Muscle of arm (tissue), 14 donors: ENCODE measurements around the gene RAB6A. TPM values are rescaled to one million over a fixed set of nuclear protein-coding genes. Genes with fewer than 3 reads are reported as not detected.
A peak's percentile ranks its signal among the peaks of the same experiment; 100 is the strongest.
"Not testable (repeated sequence)": the region's sequence is repeated elsewhere in the genome, so short reads cannot be mapped to it uniquely, and the experiment has no call there.

ENCODE experiments used
- DNase-seq: peaks from one replicate; pipeline ENCODE4 v3.0.0-alpha.2; 2013
- long read RNA-seq, 11 donors: transcript quantifications; one replicate each; lab custom pipeline, GENCODE V29; 2026
- polyA plus RNA-seq, 12 donors: library from polyadenylated mRNA; unstranded; fragments of 120-200 nt; gene quantifications; one replicate each; pipeline ENCODE4 v1.2.1, GENCODE V29; 2013; ENCODE audit not compliant: insufficient read length in 12 of 12

Gene RAB6A
- 100 to 1,000 TPM in 8 of 12 donors, 10 to 100 TPM in 3, not detected in 1; 88.7 to 142 (median 107) TPM for polyA plus RNA-seq
- long read RNA-seq, donor 1, transcript RAB6A-202 (8 exons, 3,085 nt), result minor isoform, 10 of 41 reads
- long read RNA-seq, donor 1, transcript RAB6A-201 (8 exons, 3,389 nt), result major isoform, 13 of 41 reads
- long read RNA-seq, donor 1, partial matches to known transcripts, result 18 of 41 reads
- long read RNA-seq, donor 1, other reads (novel, unspliced or antisense), result 0 of 41 reads
- long read RNA-seq, donor 2, transcript RAB6A-202 (8 exons, 3,085 nt), result major isoform, 17 of 43 reads
- long read RNA-seq, donor 2, transcript RAB6A-201 (8 exons, 3,389 nt), result major isoform, 17 of 43 reads
- long read RNA-seq, donor 2, partial matches to known transcripts, result 8 of 43 reads
- long read RNA-seq, donor 2, other reads (novel, unspliced or antisense), result 0 of 43 reads
- long read RNA-seq, donor 3, transcript RAB6A-201 (8 exons, 3,389 nt), result minor isoform, 6 of 23 reads
- long read RNA-seq, donor 3, transcript RAB6A-202 (8 exons, 3,085 nt), result major isoform, 9 of 23 reads
- long read RNA-seq, donor 3, partial matches to known transcripts, result 7 of 23 reads
- long read RNA-seq, donor 3, other reads (novel, unspliced or antisense), result 0 of 23 reads
- long read RNA-seq, donor 4, transcript RAB6A-201 (8 exons, 3,389 nt), result major isoform, 6 of 11 reads
- long read RNA-seq, donor 4, transcript RAB6A-202 (8 exons, 3,085 nt), result minor isoform, 5 of 11 reads
- long read RNA-seq, donor 4, partial matches to known transcripts, result 0 of 11 reads
- long read RNA-seq, donor 4, other reads (novel, unspliced or antisense), result 0 of 11 reads
- long read RNA-seq, donor 5, result 0 reads
- long read RNA-seq, donor 6, transcript RAB6A-202 (8 exons, 3,085 nt), result major isoform, 11 of 27 reads
- long read RNA-seq, donor 6, transcript RAB6A-201 (8 exons, 3,389 nt), result minor isoform, 9 of 27 reads
- long read RNA-seq, donor 6, partial matches to known transcripts, result 6 of 27 reads
- long read RNA-seq, donor 6, other reads (novel, unspliced or antisense), result 0 of 27 reads
- long read RNA-seq, donor 7, transcript RAB6A-201 (8 exons, 3,389 nt), result minor isoform, 5 of 15 reads
- long read RNA-seq, donor 7, transcript RAB6A-202 (8 exons, 3,085 nt), result major isoform, 9 of 15 reads
- long read RNA-seq, donor 7, partial matches to known transcripts, result 0 of 15 reads
- long read RNA-seq, donor 7, other reads (novel, unspliced or antisense), result 0 of 15 reads
- long read RNA-seq, donor 8, transcript RAB6A-201 (8 exons, 3,389 nt), result major isoform, 18 of 36 reads
- long read RNA-seq, donor 8, partial matches to known transcripts, result 13 of 36 reads
- long read RNA-seq, donor 8, other reads (novel, unspliced or antisense), result 0 of 36 reads
- long read RNA-seq, donor 9, transcript RAB6A-202 (8 exons, 3,085 nt), result major isoform, 9 of 35 reads
- long read RNA-seq, donor 9, transcript RAB6A-201 (8 exons, 3,389 nt), result minor isoform, 8 of 35 reads
- long read RNA-seq, donor 9, partial matches to known transcripts, result 18 of 35 reads
- long read RNA-seq, donor 9, other reads (novel, unspliced or antisense), result 0 of 35 reads
- long read RNA-seq, donor 10, transcript RAB6A-201 (8 exons, 3,389 nt), result minor isoform, 10 of 26 reads
- long read RNA-seq, donor 10, transcript RAB6A-202 (8 exons, 3,085 nt), result major isoform, 15 of 26 reads
- long read RNA-seq, donor 10, partial matches to known transcripts, result 0 of 26 reads
- long read RNA-seq, donor 10, other reads (novel, unspliced or antisense), result 0 of 26 reads
- long read RNA-seq, donor 11, transcript RAB6A-202 (8 exons, 3,085 nt), result major isoform, 21 of 53 reads
- long read RNA-seq, donor 11, transcript RAB6A-201 (8 exons, 3,389 nt), result minor isoform, 18 of 53 reads
- long read RNA-seq, donor 11, partial matches to known transcripts, result 13 of 53 reads
- long read RNA-seq, donor 11, other reads (novel, unspliced or antisense), result 0 of 53 reads

DNA sequence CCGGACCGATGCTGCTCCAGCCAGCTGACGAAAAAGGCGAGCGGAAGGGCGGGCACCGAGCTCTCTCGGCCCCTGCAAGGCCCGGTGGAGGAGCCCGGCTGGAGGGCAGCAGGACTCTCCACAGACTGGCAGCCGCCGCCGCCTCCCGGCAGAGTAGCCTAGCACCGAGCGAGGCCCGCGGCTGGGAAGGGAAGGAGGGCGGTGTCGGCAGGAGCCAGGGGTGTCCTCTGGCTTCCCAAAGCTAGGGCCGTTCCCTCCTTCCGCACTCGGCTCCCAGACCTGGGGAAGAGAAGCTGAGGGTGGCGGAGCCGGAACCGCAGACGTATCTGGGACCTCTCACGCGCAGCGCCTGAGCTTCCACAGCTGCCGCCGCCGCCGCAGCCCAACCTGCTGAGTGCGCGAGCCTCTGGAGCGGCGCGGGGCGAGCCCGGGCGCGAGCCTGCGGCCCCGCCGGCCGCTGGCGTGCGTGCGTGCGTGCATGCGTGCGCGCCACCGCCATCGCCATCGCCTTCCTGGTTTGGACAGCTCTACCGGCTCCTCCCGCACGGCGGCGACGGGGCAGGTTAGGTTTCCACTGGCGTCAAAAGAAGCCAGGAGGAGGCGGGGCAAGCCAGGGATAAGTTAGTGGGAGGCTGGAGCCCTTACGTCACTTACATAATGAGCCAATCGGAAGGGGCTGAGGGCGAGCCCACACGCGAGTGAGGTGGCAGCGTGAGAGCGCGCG lies at the start of gene RAB6A:
RAB6A (minus strand) TSS at position 396 of the 724 bp plus-strand sequence. CDS start 439 bp downstream, outside the sequence.
- peak; percentile 99 for DNase-seq

DNA sequence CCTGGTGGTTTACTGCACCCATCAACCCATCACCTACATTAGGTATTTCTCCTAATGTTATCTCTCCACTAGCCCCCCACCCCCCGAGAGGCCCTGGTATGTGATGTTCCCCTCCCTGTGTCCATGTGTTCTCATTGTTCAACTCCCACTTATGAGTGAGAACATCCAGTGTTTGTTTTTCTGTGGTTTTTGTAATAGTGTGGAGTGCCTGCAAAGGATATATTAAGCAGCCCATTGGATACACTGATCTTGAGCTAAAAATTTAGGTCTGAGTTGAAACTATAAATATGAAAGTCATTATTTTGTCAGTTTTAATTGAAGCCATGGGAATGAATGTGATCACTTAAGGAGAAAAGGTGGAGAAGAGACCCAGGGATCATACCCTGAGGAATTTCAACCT lies 49.8 kb upstream of the RAB6A start:
- no peak for DNase-seq

DNA sequence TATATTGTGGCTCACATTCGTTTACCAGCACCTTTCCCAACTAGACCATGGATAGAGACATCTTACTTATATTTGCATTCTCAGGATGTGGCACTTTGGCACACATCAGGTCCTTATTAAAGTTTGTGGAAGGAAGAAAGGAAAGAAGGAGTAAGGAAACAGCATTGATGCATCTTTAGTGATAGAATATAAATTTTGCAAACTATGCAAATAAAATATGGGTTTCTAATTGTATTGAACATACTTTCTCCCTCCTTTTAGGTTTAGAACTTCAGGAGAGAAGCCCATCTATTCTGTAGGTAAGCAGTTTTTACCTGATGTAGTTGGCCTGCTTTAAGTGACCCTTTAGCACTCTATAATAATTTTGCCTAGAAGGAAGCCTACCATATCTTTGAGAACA lies 47.2 kb upstream of the RAB6A start:
- DNase-seq, result no peak

DNA sequence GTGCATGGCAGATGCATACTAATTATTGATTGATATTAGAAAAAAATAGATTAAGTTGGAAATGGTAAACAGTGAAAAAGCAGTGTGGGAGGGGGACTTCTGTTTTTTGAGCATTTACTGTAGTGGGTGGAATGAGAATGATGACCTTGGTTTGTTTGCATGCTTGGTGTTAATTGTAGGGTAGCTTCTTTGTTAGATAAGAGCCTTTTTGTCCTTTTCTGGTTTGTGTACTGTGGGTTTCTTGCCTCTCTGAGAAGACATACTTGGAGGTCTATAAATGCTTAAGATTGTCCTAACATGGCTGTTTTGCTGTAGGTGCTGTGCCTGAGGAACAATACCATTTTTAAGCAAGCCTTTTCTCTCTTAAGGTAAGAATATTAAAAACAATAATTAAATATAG lies 43.8 kb upstream of the RAB6A start:
- no peak for DNase-seq

DNA sequence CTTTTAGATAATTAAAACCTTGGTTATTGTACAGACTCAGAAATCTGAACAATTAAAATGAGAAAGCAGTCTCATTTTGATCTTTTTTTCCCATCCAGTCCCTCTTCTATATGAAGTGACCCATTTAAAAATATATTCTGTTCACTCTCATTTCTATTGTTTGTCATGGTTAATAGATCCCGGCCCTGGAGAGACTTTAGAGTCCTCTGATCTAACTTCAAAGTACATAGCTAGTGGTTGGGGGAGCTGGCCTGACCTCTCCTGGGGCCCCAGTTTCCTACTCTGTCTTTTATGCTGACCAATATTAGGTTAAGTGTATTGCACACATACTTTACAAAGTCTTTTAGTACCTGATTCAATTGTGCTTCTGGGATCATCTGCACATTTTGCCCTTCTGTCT lies 40.3 kb upstream of the RAB6A start:
- no peak for DNase-seq

DNA sequence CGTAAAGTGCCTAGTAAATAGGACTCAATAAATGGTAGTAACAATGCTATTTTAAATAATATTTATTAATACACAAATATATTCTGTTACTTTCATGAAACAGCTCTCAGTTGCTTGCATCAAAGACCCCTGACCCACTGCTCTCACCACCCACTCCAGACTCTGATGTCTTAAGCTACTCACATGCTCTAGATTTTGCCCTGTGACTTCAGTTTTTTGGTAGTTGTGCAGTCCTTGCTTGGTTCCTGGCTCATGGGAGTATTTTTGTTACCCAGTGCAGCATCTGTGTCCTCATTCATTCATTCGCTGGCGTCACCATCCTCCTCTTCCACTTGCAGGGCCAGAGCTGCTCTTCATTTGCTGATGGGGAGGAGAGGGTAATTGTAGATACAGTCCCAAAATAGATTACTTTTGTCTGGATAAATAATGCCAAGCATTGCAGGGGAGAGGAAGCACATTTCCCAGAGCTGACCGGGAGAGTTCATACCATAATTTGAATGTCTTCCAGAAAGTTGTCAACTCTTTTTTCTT lies 39.5 kb upstream of the RAB6A start:
- no peak for DNase-seq

DNA sequence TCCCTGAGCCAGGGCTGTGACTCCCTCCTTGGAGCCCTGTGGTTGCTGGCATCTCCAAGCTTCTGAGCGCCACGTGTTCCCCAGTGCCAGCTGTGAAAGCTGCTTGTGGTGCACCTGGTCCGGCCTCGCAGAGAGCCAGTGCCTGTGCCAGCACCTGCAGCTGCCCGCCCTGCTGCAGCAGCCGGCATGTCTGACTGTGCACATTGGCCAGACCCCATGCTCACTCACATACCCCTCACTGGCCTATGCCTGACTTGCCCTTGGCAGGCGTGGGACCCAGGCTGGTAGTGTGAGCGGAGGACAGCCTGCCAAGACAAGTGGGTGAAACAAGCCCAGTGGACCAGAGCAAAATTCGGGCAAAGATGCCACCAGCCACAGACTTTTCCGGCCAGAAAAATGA lies 36.6 kb upstream of the RAB6A start:
- DNase-seq, result peak; percentile 28

DNA sequence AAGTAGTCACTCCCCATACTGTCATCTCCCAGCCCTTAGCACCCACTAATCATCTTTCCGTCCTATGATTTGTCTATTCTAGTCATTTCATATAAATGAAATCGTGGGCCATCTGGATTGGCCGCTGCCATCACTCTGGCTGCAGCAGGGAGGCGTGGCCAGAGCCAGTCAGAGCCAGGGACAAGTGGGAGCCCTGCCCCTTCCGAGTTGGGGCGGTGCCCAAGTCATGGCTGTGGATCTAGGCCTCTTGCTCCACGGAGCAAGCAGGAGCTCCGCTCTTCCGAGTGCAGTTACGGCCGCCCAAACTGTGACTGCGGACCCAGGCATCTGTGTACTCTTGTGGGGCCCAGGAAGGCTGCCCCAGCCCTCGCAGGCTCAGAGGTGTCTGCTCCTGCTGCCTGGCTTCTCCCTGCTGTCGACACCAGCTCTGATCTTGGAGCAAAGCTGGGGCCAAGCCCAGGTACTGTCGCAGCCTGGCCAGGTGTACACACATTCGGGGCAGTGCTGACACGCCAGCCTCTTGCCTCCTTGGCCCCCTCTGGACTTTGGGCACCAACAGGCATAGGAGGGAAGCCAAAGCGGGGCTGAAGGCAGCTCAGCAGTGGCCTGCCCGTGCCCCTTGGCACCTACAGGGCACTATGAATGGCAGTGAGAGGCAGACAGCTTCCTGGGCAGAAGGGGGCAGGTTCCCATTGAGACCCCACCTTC lies 35.2 kb upstream of the RAB6A start:
- DNase-seq, result no peak

DNA sequence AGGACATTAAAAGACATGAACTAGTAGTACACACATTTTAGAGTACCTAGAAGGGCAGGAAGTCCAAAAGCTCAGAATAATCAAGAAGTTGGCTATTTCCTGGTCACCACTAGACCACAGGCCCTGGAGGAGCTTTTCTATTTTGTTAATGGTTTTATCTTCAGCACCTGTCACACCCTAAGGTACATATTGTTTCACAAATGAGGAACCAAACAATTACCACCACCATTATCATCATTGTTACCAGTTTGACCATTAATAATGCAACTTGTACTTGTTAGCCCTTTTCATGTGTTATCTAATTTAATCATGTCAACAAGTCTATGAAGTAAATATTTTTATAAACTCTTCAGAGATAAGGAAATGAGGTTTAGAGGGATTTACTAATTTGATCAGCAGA lies 31.7 kb upstream of the RAB6A start:
- DNase-seq, result no peak

DNA sequence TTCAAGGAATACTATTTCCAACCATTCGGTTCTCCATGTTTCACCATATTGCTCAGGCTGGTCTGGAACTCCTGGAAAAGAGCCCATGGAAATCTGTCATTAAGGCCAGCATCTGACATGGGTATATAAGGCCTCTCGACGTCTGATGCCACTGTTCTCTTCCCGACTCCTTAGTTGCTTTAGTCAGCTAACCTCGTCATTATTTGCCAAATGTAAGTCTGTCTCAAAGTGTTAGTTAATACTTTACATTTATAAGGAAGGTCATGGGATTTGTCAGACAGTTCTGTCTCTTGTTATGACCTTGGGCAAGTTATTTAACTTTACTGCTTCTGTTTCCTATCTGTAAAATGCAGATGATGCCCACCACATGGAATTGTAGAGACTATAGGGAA lies 28.4 kb upstream of the RAB6A start:
- no peak for DNase-seq

DNA sequence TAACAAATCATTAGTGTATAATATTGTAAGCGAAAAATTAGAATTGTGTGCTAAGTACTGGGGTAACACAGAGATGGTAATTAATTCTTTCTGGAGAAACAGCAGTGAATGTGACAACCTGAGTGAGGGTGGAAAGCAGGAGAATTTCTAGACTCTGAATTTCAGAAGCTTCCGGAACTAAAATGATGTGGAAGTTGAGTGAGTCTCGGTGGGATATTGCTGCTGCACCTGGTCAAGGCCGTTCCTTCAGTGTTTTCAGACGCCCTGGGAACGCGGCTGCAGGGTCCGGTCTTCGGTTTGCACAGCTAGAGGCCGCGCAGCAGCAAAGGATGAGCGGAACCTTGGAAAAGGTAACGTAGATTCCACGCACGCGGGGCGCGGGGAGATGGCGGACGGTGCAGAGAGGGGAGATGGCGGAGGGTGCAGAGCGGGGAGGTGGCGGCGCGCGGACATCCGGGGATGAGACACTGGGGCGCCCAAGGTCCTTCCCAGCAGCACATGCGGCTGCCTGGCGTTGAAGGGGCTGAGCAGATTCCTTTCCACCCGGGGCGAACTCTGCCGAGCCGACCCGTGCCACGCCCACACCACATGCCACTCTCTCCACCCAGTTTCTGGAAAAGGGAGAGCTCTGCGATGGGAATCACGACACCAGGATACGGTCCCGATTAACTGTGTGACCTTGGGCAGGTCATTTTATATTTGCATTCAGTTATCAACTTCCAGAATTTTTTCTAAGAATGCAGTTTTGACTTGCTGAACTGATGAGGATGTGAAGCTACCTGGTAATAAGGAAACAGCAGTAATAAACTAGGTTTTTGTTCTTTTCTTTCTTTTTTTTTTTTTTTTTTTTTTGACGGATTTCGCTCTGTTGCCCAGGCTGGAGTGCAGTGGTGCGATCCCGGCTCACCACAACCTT lies 27.0 kb upstream of the RAB6A start, which contains the start of gene MRPL48:
MRPL48 (plus strand) TSS at position 232 of the 916 bp plus-strand sequence; CDS start at position 330, 98 bp downstream.
- DNase-seq, result peak; percentile 94

DNA sequence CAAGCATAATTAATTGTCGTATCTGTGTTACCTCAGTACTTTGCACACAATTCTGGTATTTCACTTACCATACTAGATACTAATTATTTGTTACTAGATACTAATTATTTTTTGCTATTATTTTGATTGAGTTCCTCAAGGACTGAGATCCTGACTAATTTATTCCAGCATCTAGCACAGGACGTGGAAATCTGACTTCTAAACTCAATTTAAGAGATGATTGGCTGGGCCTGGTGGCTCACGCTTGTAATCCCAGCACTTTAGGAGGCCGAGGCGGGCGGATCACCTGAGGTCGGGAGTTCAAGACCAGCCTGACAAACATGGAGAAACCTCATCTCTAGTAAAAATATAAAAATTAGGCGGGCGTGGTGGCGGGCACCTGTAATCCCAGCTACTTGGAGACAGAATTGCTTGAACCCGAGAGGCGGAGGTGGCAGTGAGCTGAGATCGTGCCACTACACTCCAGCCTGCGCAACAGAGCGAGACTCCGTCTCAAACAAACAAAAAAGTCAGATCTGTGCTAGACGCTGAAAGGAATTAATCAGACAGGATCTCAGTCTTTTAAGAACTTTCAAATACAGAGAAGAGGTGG lies 26.3 kb upstream of the RAB6A start:
- DNase-seq, result no peak

DNA sequence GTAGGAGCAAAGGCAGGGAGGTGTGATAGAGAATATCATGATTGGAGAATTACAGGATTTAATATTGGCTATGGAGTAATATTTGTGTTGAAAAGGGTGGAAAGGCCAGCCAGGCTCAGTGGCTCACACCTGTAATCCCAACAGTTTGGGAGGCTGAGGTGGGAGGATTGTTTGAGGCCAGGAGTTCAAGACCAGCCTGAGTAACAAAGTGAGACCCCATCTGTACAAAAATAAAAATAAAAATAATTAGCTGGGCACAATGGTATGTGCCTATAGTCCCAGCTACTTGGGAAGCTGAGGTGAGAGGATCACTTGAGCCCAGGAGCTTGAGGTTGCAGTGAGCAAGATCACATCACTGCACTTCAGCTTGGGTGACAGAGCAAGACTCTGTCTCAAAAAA lies 24.6 kb upstream of the RAB6A start:
- DNase-seq, result not testable (repeated sequence)

DNA sequence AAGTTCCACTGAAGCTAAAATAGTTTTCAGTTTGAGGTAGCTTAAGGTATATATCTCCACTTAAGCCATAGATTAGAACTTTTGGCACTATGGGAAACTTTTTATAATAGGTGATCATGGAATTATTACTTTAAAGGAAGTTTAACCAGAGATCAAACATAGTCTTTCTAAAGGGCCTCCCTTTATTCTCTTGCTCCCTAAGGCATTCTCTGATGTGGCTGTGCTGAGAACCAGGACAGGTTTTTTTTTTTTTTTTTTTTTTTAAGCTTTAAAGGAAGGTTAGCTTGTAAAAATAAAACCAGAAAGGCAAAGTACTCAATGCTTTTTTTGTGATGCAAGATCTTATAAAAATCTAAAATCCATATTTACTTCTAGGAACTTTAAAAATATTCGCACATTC lies 23.9 kb upstream of the RAB6A start:
- DNase-seq, result no peak

DNA sequence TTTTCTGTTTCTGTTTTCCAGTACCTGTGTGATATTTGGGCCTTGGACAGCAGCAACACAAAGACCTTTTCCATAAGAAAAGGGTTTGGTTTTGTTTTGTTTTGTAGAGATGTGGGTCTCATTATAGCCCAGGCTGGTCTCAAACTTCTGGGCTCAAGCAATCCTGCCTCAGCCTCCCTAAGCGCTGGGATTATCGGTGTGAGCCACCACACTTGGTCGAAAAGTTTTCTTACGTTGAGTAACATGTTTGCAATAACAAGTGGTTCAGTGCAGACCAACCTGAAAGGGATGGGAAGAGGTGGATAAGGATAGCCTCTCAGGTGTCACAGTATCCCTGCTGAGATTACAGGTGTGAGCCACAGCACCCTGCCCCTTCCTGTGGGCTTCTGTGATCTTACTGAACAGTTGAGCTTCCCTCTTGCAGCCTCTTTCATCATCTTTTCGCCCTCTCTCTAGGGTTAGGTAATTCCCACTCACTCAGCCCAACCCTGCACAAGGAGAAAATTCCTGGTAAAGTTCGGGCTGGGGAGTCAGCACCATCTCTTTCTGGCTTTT lies 23.3 kb upstream of the RAB6A start:
- no peak for DNase-seq

DNA sequence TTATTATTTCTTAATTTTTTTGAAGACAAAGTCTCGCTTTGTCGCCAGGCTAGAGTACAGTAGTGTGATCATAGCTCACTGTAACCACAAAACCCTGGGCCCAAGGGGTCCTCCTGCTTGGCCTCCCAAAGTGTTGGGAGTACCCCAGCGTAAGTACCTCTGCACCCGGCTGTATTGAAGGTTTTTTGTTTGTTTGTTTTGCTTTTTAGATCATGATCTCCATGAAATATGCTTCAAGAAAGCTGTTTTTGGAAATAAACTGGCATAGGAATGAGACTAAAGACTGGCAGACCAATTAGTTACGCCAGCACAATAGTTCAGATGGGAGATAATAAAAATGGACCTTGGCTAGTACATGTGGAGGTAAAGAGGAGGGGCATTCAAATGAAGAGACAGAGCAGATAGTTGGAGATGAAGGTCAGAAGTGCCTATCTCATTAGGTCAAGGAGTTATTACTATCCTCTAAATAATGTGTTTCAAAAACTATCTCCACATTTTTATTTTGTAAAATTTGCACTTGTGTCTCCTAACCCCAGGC lies 22.7 kb upstream of the RAB6A start:
- DNase-seq, result no peak

DNA sequence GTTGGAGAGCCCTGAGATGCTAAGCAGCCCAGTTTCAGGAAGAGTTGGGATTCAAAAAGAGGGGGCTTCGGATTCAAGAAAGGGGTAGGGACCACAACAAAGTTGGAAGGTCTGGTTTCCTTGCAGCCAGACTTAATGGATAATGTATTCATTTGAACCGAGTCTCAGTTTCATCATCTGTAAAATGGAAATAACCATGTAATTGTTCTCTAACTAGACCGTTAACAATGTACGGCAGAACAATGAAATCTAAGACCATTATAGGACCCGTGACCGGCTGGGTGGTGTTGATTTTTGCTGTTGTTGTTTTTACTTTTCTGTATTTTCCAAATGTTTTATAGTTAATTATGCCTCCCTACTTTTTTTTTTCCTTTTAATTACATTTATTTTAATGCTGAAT lies 20.4 kb upstream of the RAB6A start:
- DNase-seq, result no peak
